ENCODE measurements around the gene UBALD1. TPM values are rescaled to one million over a fixed set of nuclear protein-coding genes. Genes with fewer than 3 reads are reported as not detected.
A peak's percentile ranks its signal among the peaks of the same experiment; 100 is the strongest.

Gene UBALD1
- total RNA-seq, 1 experiment from 2014 or later, result 45.9 TPM

DNA sequence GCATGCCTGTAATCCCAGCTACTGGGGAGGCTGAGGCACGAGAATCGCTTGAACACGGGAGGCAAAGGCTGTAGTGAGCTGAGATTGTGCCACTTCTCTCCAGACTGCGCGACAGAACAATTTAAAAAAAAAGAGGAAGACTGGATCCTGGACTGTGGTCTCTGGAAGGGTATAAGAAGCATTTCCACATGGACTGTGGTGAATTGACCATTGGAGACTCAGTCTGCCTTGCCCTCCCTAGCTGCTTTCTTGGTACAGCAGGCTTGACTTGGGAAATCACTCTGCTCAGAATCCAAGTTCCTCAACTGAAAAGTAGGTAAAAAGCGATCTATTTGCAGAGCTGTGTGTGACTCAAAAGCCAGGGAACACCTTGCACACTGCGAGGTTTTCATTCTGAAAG lies 8.9 kb upstream of the UBALD1 start:
- Histone ChIP-seq H3K36me3 (ENCODE audit: control insufficient read depth in 1 of 2, insufficient read depth in 2 of 2, low read length in 2 of 2) (no peaks in the 10 kb centered on the region), H3K4me1 (ENCODE audit: control insufficient read depth in 1 of 2, insufficient read depth in 2 of 2, low read length in 2 of 2) (peaks cover 15 to 26% of the 10 kb centered on the region in 2 experiments), H3K79me2 (ENCODE audit: insufficient read depth, low read length) (peaks cover 33% of the 10 kb centered on the region), H3K27me3 (ENCODE audit: insufficient read depth, low read length) (no peaks in the 10 kb centered on the region), H3K9me2 (ENCODE audit: insufficient read depth) (no peaks in the 10 kb centered on the region), H2AFZ (ENCODE audit: low read depth, low read length, poor library complexity, severe bottlenecking) (no peak overlapping the region), H3K4me2 (ENCODE audit: low read length) (peak overlapping the region; percentile 89), H3K4me3 (replicated peaks in 1 of 2; ENCODE audit: low read depth in 1 of 2, low read length in 2 of 2) (no peak overlapping the region; a peak in 1 of 4 replicates), H3K9ac (ENCODE audit: low read length) (no peak overlapping the region), H3K9me3 (ENCODE audit: control insufficient read depth in 1 of 2, insufficient read depth in 1 of 2, low read depth in 1 of 2, low read length in 2 of 2) (no peaks in the 10 kb centered on the region), H3K27ac (ENCODE audit: low read depth, low read length) (0 out of 2 replicates have a peak overlapping the region, but pooled peaks have one; percentile 95), H4K20me1 (ENCODE audit: insufficient read depth) (no peaks in the 10 kb centered on the region)
- ATAC-seq (no peak), DNase-seq (ENCODE audit: low read depth, low spot score) (no peak)
- intact Hi-C loops (cut with micrococcal nuclease), result loop anchor here (5.0 kb wide), 1 partner anchor 319 kb away; no protein-coding TSS in a partner anchor
- RAD21 ChIA-PET (ENCODE audit: low non-redundant PET in 1 of 2, low total read pairs in 2 of 2, uncharacterized antibody in 2 of 2, unreplicated experiment in 2 of 2), result interaction anchor here in 1 of 2 experiments (0.6 kb wide), 1 partner anchor 33 kb away, joined by 4 read pairs; no protein-coding TSS in a partner anchor
- no peak for TF ChIP-seq ZFX (IDR thresholded peaks at IDR 0.05)
- no peak for TF ChIP-seq YY1 (IDR thresholded peaks at IDR 0.05; ENCODE audit: extremely low read depth, insufficient replicate concordance, low read depth, low read length)
- TF ChIP-seq, protein P1, sequence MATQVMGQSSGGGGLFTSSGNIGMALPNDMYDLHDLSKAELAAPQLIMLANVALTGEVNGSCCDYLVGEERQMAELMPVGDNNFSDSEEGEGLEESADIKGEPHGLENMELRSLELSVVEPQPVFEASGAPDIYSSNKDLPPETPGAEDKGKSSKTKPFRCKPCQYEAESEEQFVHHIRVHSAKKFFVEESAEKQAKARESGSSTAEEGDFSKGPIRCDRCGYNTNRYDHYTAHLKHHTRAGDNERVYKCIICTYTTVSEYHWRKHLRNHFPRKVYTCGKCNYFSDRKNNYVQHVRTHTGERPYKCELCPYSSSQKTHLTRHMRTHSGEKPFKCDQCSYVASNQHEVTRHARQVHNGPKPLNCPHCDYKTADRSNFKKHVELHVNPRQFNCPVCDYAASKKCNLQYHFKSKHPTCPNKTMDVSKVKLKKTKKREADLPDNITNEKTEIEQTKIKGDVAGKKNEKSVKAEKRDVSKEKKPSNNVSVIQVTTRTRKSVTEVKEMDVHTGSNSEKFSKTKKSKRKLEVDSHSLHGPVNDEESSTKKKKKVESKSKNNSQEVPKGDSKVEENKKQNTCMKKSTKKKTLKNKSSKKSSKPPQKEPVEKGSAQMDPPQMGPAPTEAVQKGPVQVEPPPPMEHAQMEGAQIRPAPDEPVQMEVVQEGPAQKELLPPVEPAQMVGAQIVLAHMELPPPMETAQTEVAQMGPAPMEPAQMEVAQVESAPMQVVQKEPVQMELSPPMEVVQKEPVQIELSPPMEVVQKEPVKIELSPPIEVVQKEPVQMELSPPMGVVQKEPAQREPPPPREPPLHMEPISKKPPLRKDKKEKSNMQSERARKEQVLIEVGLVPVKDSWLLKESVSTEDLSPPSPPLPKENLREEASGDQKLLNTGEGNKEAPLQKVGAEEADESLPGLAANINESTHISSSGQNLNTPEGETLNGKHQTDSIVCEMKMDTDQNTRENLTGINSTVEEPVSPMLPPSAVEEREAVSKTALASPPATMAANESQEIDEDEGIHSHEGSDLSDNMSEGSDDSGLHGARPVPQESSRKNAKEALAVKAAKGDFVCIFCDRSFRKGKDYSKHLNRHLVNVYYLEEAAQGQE (IDR thresholded peaks at IDR 0.05; ENCODE audit: low read depth), result no peak
- no peak for TF ChIP-seq TCF7L2 (IDR thresholded peaks at IDR 0.05; ENCODE audit: borderline replicate concordance, extremely low read depth, insufficient read depth, insufficient read length)
- TF ChIP-seq SP1 (IDR thresholded peaks at IDR 0.05; ENCODE audit: low read depth), result no peak
- TF ChIP-seq EGR1 (IDR thresholded peaks at IDR 0.05; ENCODE audit: low read depth), result no peak
- TF ChIP-seq, protein P2, sequence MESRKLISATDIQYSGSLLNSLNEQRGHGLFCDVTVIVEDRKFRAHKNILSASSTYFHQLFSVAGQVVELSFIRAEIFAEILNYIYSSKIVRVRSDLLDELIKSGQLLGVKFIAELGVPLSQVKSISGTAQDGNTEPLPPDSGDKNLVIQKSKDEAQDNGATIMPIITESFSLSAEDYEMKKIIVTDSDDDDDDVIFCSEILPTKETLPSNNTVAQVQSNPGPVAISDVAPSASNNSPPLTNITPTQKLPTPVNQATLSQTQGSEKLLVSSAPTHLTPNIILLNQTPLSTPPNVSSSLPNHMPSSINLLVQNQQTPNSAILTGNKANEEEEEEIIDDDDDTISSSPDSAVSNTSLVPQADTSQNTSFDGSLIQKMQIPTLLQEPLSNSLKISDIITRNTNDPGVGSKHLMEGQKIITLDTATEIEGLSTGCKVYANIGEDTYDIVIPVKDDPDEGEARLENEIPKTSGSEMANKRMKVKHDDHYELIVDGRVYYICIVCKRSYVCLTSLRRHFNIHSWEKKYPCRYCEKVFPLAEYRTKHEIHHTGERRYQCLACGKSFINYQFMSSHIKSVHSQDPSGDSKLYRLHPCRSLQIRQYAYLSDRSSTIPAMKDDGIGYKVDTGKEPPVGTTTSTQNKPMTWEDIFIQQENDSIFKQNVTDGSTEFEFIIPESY (IDR thresholded peaks at IDR 0.05; ENCODE audit: extremely low read depth, insufficient replicate concordance, low read length), result no peak
- TF ChIP-seq, protein P3, sequence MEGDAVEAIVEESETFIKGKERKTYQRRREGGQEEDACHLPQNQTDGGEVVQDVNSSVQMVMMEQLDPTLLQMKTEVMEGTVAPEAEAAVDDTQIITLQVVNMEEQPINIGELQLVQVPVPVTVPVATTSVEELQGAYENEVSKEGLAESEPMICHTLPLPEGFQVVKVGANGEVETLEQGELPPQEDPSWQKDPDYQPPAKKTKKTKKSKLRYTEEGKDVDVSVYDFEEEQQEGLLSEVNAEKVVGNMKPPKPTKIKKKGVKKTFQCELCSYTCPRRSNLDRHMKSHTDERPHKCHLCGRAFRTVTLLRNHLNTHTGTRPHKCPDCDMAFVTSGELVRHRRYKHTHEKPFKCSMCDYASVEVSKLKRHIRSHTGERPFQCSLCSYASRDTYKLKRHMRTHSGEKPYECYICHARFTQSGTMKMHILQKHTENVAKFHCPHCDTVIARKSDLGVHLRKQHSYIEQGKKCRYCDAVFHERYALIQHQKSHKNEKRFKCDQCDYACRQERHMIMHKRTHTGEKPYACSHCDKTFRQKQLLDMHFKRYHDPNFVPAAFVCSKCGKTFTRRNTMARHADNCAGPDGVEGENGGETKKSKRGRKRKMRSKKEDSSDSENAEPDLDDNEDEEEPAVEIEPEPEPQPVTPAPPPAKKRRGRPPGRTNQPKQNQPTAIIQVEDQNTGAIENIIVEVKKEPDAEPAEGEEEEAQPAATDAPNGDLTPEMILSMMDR (IDR thresholded peaks at IDR 0.05 in 2 of 3, conservative IDR thresholded peaks at IDR 0.05 in 1 of 3; ENCODE audit: borderline replicate concordance in 1 of 3, insufficient read depth in 1 of 3, low read depth in 2 of 3, low read length in 2 of 3), result no peak
- TF ChIP-seq POLR2AphosphoS5 (IDR thresholded peaks at IDR 0.05; ENCODE audit: low read depth, low read length), result no peak
- no peak for TF ChIP-seq EZH2 (IDR thresholded peaks at IDR 0.05)
- TF ChIP-seq EZH2phosphoT487 (IDR thresholded peaks at IDR 0.05; ENCODE audit: borderline replicate concordance), result no peak
- no peak for TF ChIP-seq FOSL1 (IDR thresholded peaks at IDR 0.05; ENCODE audit: low read depth)
- TF ChIP-seq JUND (IDR thresholded peaks at IDR 0.05), result no peak
- no peak for TF ChIP-seq RAD21 (IDR thresholded peaks at IDR 0.05; ENCODE audit: low read depth)
- TF ChIP-seq, protein P4, sequence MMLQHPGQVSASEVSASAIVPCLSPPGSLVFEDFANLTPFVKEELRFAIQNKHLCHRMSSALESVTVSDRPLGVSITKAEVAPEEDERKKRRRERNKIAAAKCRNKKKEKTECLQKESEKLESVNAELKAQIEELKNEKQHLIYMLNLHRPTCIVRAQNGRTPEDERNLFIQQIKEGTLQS (IDR thresholded peaks at IDR 0.05), result no peak
- TF ChIP-seq SRF (IDR thresholded peaks at IDR 0.05; ENCODE audit: low read depth), result no peak
- no peak for TF ChIP-seq CEBPB (IDR thresholded peaks at IDR 0.05; ENCODE audit: low read depth)
- no peak for TF ChIP-seq POLR2A (IDR thresholded peaks at IDR 0.05; ENCODE audit: borderline replicate concordance, extremely low read depth, insufficient read depth, insufficient read length)
- TF ChIP-seq SIN3A (IDR thresholded peaks at IDR 0.05; ENCODE audit: low read depth), result no peak
- no peak for TF ChIP-seq CBX3 (IDR thresholded peaks at IDR 0.05; ENCODE audit: low read depth)
- no TSS peak for BruUV-seq (replicated peaks)
- POLR2A ChIA-PET, result interaction anchor here (1.0 kb wide), 1 partner anchor 8 kb away, joined by 7 read pairs; no protein-coding TSS in a partner anchor
- CTCF ChIA-PET, result interaction anchor here (1.0 to 1.5 kb wide), 8 partner anchors 8 to 145 kb away, joined by 3 to 18 read pairs (median 4); no protein-coding TSS in a partner anchor

Measured in HCT116 (cell line).